ENCODE data around the gene LRRFIP2. TPM values are rescaled to one million over a fixed set of nuclear protein-coding genes. Genes with fewer than 3 reads are reported as not detected.

Gene LRRFIP2
- total and polyA plus RNA-seq, 2 of the 8 experiments (the other 6 are each of a cell fraction or from before 2014, with no cell fraction given) = 8.8 to 25.6 TPM

DNA sequence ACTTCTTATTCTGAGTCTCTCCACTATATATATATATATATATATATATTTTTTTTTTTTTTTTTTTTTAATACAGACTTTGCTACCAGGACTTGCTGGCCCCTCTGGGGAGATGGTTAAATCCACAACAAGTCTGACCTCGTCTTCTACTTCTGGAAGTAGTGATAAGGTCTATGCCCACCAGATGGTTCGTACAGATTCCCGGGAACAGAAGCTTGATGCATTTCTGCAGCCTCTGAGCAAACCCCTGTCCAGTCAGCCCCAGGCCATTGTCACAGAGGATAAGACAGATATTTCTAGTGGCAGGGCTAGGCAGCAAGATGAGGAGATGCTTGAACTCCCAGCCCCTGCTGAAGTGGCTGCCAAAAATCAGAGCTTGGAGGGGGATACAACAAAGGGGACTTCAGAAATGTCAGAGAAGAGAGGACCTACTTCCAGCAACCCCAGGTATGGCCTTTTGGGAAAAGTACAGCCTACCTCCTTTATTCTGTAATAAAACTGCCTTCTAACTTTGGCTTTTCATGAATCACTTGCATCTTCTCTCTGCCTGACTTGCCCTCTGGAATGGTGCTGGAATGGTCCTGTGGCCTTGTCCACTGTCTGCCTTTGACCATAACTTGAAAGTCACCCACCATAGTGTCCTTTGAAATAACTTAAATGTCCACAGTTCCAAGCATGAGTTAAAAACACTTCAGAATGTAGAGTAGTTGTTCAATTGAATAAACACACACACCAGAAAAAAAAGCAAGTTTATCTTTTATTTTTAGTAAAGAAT, 148.6 kb downstream of the LRRFIP2 start:
- POLR2A ChIA-PET (ENCODE audit: partially characterized antibody) = interaction anchor here (0.6 kb wide), 1 partner anchor 18 kb away, joined by 4 read pairs; no protein-coding TSS in a partner anchor
- TF ChIP-seq POLR2AphosphoS5 (IDR thresholded peaks at IDR 0.05; ENCODE audit: low read depth, low read length) (no peak), SP4 (IDR thresholded peaks at IDR 0.05; ENCODE audit: low read length) (no peak), EP300 (IDR thresholded peaks at IDR 0.05; ENCODE audit: borderline replicate concordance in 1 of 2, low read depth in 2 of 2, low read length in 2 of 2) (no peak), TAF7 (optimal IDR thresholded peaks at IDR 0.05; ENCODE audit: borderline replicate concordance, low read depth, low read length) (no peak), RAD21 (IDR thresholded peaks at IDR 0.05 in 1 of 2, conservative IDR thresholded peaks at IDR 0.05 in 1 of 2; ENCODE audit: low read depth in 2 of 2, low read length in 2 of 2) (no peak), CBX8 (IDR thresholded peaks at IDR 0.05; ENCODE audit: borderline replicate concordance, low read depth, low read length) (no peak), MAFK (IDR thresholded peaks at IDR 0.05; ENCODE audit: low read depth, low read length) (no peak), KDM4A (IDR thresholded peaks at IDR 0.05; ENCODE audit: low read depth, low read length, severe bottlenecking) (no peak), CTBP2 (IDR thresholded peaks at IDR 0.05; ENCODE audit: borderline replicate concordance, insufficient read depth, insufficient read length, low read length) (no peak), KDM5A (IDR thresholded peaks at IDR 0.05; ENCODE audit: low read length) (no peak), ASH2L (IDR thresholded peaks at IDR 0.05; ENCODE audit: low read length) (no peak), POU5F1 (IDR thresholded peaks at IDR 0.05; ENCODE audit: low read depth, low read length) (no peak)

More for the DNA sequence above, 148.6 kb downstream of the LRRFIP2 start:
- Histone ChIP-seq H3K4me2 (ENCODE audit: insufficient read depth in 1 of 2, low read depth in 2 of 2, low read length in 2 of 2) (no peak overlapping the region), H2BK5ac (ENCODE audit: low read depth, low read length) (no peak overlapping the region), H2AK5ac (ENCODE audit: low read depth, low read length) (no peak overlapping the region), H3K79me1 (ENCODE audit: low read depth, low read length) (no peaks in the 10 kb centered on the region; the same call in 1 of the 2 replicates), H4K8ac (ENCODE audit: extremely low read depth, insufficient read depth, low read length) (no peak overlapping the region), H2BK120ac (replicated peaks; ENCODE audit: low read depth, low read length) (no peak overlapping the region), H3K23me2 (ENCODE audit: low read depth, low read length) (no peaks in the 10 kb centered on the region), H3K4me3 (ENCODE audit: extremely low read depth in 1 of 4, insufficient read depth in 2 of 4, low read depth in 3 of 4, low read length in 4 of 4) (no peak overlapping the region), H3K14ac (ENCODE audit: insufficient read length) (no peak overlapping the region), H2BK20ac (ENCODE audit: low read length) (no peak overlapping the region), H3K9me3 (ENCODE audit: insufficient read depth in 2 of 2, low read depth in 1 of 2, low read length in 1 of 2) (no peaks in the 10 kb centered on the region), H3K4ac (replicated peaks; ENCODE audit: insufficient read length, low read depth, low read length) (no peak overlapping the region), H3K36me3 (ENCODE audit: control insufficient read depth in 2 of 4, insufficient read depth in 4 of 4, low read length in 3 of 4) (peaks cover 24 to 87% (median 51%) of the 10 kb centered on the region in 4 experiments), H2BK15ac (ENCODE audit: low read length) (no peak overlapping the region), H3K4me1 (replicated peaks in 1 of 4; ENCODE audit: control insufficient read depth in 3 of 4, insufficient read depth in 4 of 4, low read length in 3 of 4) (no peaks in the 10 kb centered on the region), H3K27me3 (replicated peaks in 1 of 4; ENCODE audit: control insufficient read depth in 3 of 4, extremely low read depth in 1 of 4, insufficient read depth in 3 of 4, low read length in 3 of 4) (no peaks in the 10 kb centered on the region), H4K91ac (replicated peaks; ENCODE audit: insufficient read length, low read length) (no peak overlapping the region), H3K9ac (replicated peaks in 1 of 4; ENCODE audit: extremely low read depth in 1 of 4, low read depth in 3 of 4, low read length in 3 of 4) (no peak overlapping the region), H4K20me1 (replicated peaks in 1 of 2; ENCODE audit: control insufficient read depth in 1 of 2, insufficient read depth in 2 of 2, low read length in 2 of 2) (no peaks in the 10 kb centered on the region), H4K5ac (ENCODE audit: insufficient read length, low read depth, low read length) (no peak overlapping the region), H3K56ac (replicated peaks; ENCODE audit: insufficient read length, low read depth, low read length) (no peak overlapping the region), H3K79me2 (ENCODE audit: control insufficient read depth in 1 of 2, insufficient read depth in 2 of 2, low read length in 2 of 2) (no peaks in the 10 kb centered on the region), H3K27ac (ENCODE audit: low read depth, low read length) (no peak overlapping the region), H3K23ac (ENCODE audit: insufficient read length) (no peak overlapping the region), H2BK12ac (ENCODE audit: low read depth, low read length) (no peak overlapping the region), H3K18ac (ENCODE audit: extremely low read depth, low read length) (no peak overlapping the region), H2AFZ (ENCODE audit: low read length) (no peak overlapping the region)
- CTCF ChIA-PET (ENCODE audit: partially characterized antibody) = interaction anchor here (1.3 to 1.5 kb wide), 4 partner anchors 8 to 121 kb away, joined by 4 to 5 read pairs (median 4); no protein-coding TSS in a partner anchor
- no peak for FAIRE-seq
- DNase-seq (ENCODE audit: low read depth in 1 of 2, low spot score in 2 of 2) = no peak
- 94% methylated on average over 3 of the region's 3 CpGs; no CpG with 5 or more reads in 1 of the 2 experiments for WGBS, 2 experiments (ENCODE audit: extremely low coverage in 1 of 2, insufficient coverage in 1 of 2, insufficient read length in 1 of 2, insufficient replicate concordance in 2 of 2, low coverage in 1 of 2, low lambda C conversion rate in 2 of 2, missing lambda C conversion rate in 1 of 2)
